A549 treated with DMSO at 1 μM for 4 hours (cell line): Measurements from ENCODE around the gene HSD11B1L. TPM values are rescaled to one million over a fixed set of nuclear protein-coding genes. Genes with fewer than 3 reads are reported as not detected.

Experiments
- total RNA-seq: library from RNA; stranded (reverse); fragments of 200-300 nt; extraction: Qiagen RNA extraction; gene quantifications from 5 replicates; pipeline ENCODE4 v1.2.3, GENCODE V29; 2022; ENCODE audit warnings: low read depth

HSD11B1L gene
- 3.4 to 5.3 TPM (median 3.9 TPM) in 5 replicates for total RNA-seq

GRCh38 chr19:5680437-5681368, at the start of gene HSD11B1L, which contains the start of gene MICOS13:
Gene HSD11B1L (plus strand): TSS chr19:5681027. CDS start chr19:5684833, 3,806 bp downstream.
Gene MICOS13 (minus strand): TSS chr19:5680516. CDS start chr19:5680486, 30 bp downstream.

DNA sequence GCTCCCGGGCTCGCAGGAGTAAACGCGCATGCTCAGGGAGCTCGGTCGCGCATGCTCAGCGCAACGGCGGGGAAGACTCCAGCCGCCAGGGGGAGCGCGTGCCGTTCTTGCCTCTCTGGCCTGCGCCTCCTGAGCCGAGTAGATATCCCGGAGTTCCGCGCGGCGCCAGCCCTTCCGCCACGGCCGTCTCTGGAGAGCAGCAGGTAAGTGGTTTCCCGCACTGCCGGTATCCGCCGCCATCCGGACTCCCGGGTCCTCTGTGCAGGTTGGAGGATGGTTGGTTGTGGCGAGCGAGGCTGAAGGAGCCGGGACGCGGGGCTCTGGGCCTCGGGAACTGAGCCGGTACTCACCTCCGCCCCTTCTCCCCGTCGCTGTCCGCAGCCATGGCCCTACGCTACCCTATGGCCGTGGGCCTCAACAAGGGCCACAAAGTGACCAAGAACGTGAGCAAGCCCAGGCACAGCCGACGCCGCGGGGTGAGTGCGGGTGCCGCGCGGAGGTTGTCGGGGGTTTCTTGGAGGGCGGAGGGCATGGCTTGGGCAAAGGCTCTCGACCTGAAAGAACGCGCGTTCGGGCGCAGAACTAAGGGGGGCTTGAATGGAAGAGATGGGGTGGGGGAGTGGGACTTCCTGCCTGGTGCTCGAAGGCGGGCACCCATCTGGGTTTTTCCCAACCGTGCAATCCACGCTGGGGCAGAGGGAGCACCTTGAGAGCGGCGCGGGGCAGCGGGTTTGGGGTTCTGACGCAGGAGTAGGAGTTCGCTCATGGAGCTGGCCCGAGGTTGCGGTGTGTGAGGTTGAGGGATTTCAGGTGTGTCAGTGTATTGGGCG, 9.5 kb downstream of the HSD11B1L start, which contains the start of gene RPL36:
Gene RPL36, plus strand, starts transcription at position 171 of the 830 bp plus-strand sequence. Its CDS starts 213 bp downstream, at position 384.

GRCh38 chr19:5719961-5720790, 39.3 kb downstream of the HSD11B1L start, which contains the start of the genes CATSPERD and LONP1:
Gene CATSPERD (plus strand): TSS chr19:5720637. CDS start chr19:5720738, 101 bp downstream.
Gene LONP1 (minus strand): TSS chr19:5720146. CDS start chr19:5720132, 14 bp downstream.

Other genes with a start within 250 kb of the HSD11B1L start
- gene ZNRF4, start 225.6 kb upstream of the HSD11B1L start, total RNA-seq = not detected in 5 replicates
- 1.6 to 3.4 TPM (median 2.2 TPM) in 5 replicates for gene TINCR, start 113.1 kb upstream of the HSD11B1L start, total RNA-seq
- 33.4 to 43.4 TPM (median 39.0 TPM) in 5 replicates for gene SAFB2, start 58.3 kb upstream of the HSD11B1L start, total RNA-seq
- gene SAFB, start 57.9 kb upstream of the HSD11B1L start, total RNA-seq = 52.6 to 64.8 TPM (median 61.8 TPM) in 5 replicates
- 47.2 to 69.6 TPM (median 61.4 TPM) in 5 replicates for gene MICOS13, start 511 bp upstream of the HSD11B1L start, total RNA-seq
- gene RPL36, start 9.3 kb downstream of the HSD11B1L start, total RNA-seq = 726 to 796 TPM (median 738 TPM) in 5 replicates
- gene LONP1, start 39.1 kb downstream of the HSD11B1L start, total RNA-seq = 52.8 to 65.6 TPM (median 60.4 TPM) in 5 replicates
- gene CATSPERD, start 39.6 kb downstream of the HSD11B1L start, total RNA-seq = not detected in 5 replicates
- 2.1 to 3.2 TPM (median 2.6 TPM) in 5 replicates for gene PRR22, start 103.7 kb downstream of the HSD11B1L start, total RNA-seq
- gene DUS3L, start 110.1 kb downstream of the HSD11B1L start, total RNA-seq = 27.4 to 33.9 TPM (median 30.2 TPM) in 5 replicates
- gene NRTN, start 124.0 kb downstream of the HSD11B1L start, total RNA-seq = 0.46 to 0.94 TPM (median 0.64 TPM) in 5 replicates
- not detected in 5 replicates for gene FUT6, start 158.7 kb downstream of the HSD11B1L start, total RNA-seq
- gene FUT3, start 170.4 kb downstream of the HSD11B1L start, total RNA-seq = 0.07 to 0.14 TPM in 2 of 5 replicates, not detected in the others
- 0.11 TPM in 1 of 5 replicates, not detected in the others for gene FUT5, start 189.5 kb downstream of the HSD11B1L start, total RNA-seq
- 248 to 285 TPM (median 265 TPM) in 5 replicates for gene NDUFA11, start 222.8 kb downstream of the HSD11B1L start, total RNA-seq
- 0.36 to 0.94 TPM (median 0.60 TPM) in 5 replicates for gene VMAC, start 223.8 kb downstream of the HSD11B1L start, total RNA-seq
- gene CAPS, start 233.2 kb downstream of the HSD11B1L start, total RNA-seq = 0.64 to 1.3 TPM (median 1.0 TPM) in 5 replicates